H1 (cell line): ENCODE measurements around the gene DAPK2. TPM values are rescaled to one million over a fixed set of nuclear protein-coding genes. Genes with fewer than 3 reads are reported as not detected.
"Not testable (repeated sequence)": the region's sequence is repeated elsewhere in the genome, so short reads cannot be mapped to it uniquely, and the experiment has no call there.

Experiments
- CTCF ChIA-PET: fragments of 300-600 bp; sonication (Branson Sonifier 250); formaldehyde crosslinking; loops from one replicate; lab custom pipeline; 2021; ENCODE audit not compliant: partially characterized antibody; lab: Charles Lee
- POLR2A ChIA-PET: fragments of 300-600 bp; sonication (Branson Sonifier 250); formaldehyde crosslinking; loops from one replicate; lab custom pipeline; 2021; ENCODE audit warnings: inconsistent platforms; ENCODE audit not compliant: partially characterized antibody; lab: Charles Lee
- DNase-seq, 2 experiments: peaks; one replicate each; pipeline versions ENCODE4 v3.0.0 to v3.0.0-alpha.2; 2010 to 2022; ENCODE audit warnings: low spot score in 2 of 2, low read depth in 1 of 2, mixed read lengths in 1 of 2
- FAIRE-seq: peaks from 2 replicates; lab custom pipeline; 2011; peaks lifted over from hg19 to GRCh38; lab: Jason Lieb, UNC
- H2AFZ ChIP-seq: 2 replicates; pipeline ENCODE4 v1.8.1; 2012; ENCODE audit warnings: low read length, inconsistent platforms
- H2AK5ac ChIP-seq: 2 replicates; pipeline ENCODE4 v1.6.1; 2013; ENCODE audit warnings: low read depth, low read length
- H2BK120ac ChIP-seq: replicated peaks from 2 replicates; pipeline ENCODE3; 2013; ENCODE audit warnings: low read depth, low read length, inconsistent platforms
- H2BK12ac ChIP-seq: 2 replicates; pipeline ENCODE4 v1.6.1; 2013; ENCODE audit warnings: low read depth, low read length
- H2BK15ac ChIP-seq: 2 replicates; pipeline ENCODE4 v1.6.1; 2013; ENCODE audit warnings: low read length
- H2BK20ac ChIP-seq: 2 replicates; pipeline ENCODE4 v1.6.1; 2013; ENCODE audit warnings: low read length
- H2BK5ac ChIP-seq: 2 replicates; pipeline ENCODE4 v1.6.1; 2013; ENCODE audit warnings: low read depth, low read length
- H3K14ac ChIP-seq: 2 replicates; pipeline ENCODE4 v1.6.1; 2013; ENCODE audit warnings: inconsistent platforms; ENCODE audit not compliant: insufficient read length
- H3K18ac ChIP-seq: 2 replicates; pipeline ENCODE4 v1.6.1; 2013; ENCODE audit warnings: low read length; ENCODE audit errors: extremely low read depth
- H3K23ac ChIP-seq: 2 replicates; pipeline ENCODE4 v1.6.1; 2013; ENCODE audit warnings: inconsistent platforms; ENCODE audit not compliant: insufficient read length
- H3K23me2 ChIP-seq: 2 replicates; pipeline ENCODE4 v1.6.1; 2013; ENCODE audit warnings: low read depth, low read length
- H3K27ac ChIP-seq: 2 replicates; pipeline ENCODE4 v1.6.1; 2011; ENCODE audit warnings: low read depth, low read length, inconsistent platforms
- H3K27me3 ChIP-seq, 4 experiments: replicated peaks in 1 of 4; 1 replicate in 1 of 4; 2 replicates in 3 of 4; pipeline versions ENCODE4 v1.6.1 to v1.8.1; 2011 to 2013; ENCODE audit warnings: low read length in 3 of 4, mild to moderate bottlenecking in 3 of 4, inconsistent platforms in 2 of 4, mixed read lengths in 2 of 4, moderate library complexity in 1 of 4; ENCODE audit not compliant: control insufficient read depth in 3 of 4, insufficient read depth in 3 of 4; ENCODE audit errors: extremely low read depth in 1 of 4
- H3K36me3 ChIP-seq, 4 experiments: 2 replicates each; pipeline versions ENCODE4 v1.6.1 to v1.8.1; 2011 to 2013; ENCODE audit warnings: mild to moderate bottlenecking in 4 of 4, low read length in 3 of 4, moderate library complexity in 2 of 4, control low read depth in 1 of 4, inconsistent platforms in 1 of 4; ENCODE audit not compliant: insufficient read depth in 4 of 4, control insufficient read depth in 2 of 4
- H3K4ac ChIP-seq: replicated peaks from 2 replicates; pipeline ENCODE3; 2013; ENCODE audit warnings: low read length, low read depth, mixed read lengths, inconsistent platforms; ENCODE audit not compliant: insufficient read length
- H3K4me1 ChIP-seq, 4 experiments: replicated peaks in 1 of 4; 1 replicate in 1 of 4; 2 replicates in 3 of 4; pipeline versions ENCODE4 v1.6.1 to v1.8.1; 2011 to 2013; ENCODE audit warnings: low read length in 3 of 4, inconsistent platforms in 2 of 4, mixed read lengths in 1 of 4; ENCODE audit not compliant: insufficient read depth in 4 of 4, control insufficient read depth in 3 of 4
- H3K4me2 ChIP-seq, 2 experiments: 2 replicates each; pipeline versions ENCODE4 v1.6.1 to v1.8.1; 2011 to 2013; ENCODE audit warnings: low read depth in 2 of 2, low read length in 2 of 2, control low read depth in 1 of 2, inconsistent platforms in 1 of 2, mild to moderate bottlenecking in 1 of 2; ENCODE audit not compliant: insufficient read depth in 1 of 2
- H3K4me3 ChIP-seq, 4 experiments: fragments of 200-600, 300-600 bp in 1 of 4; sonication (generic), shearing (Covaris generic), sonication (Bioruptor Twin) in 1 of 4; 2 replicates each; pipeline versions ENCODE4 v1.5.1 to v1.8.1; 2011 to 2016; ENCODE audit warnings: low read length in 4 of 4, low read depth in 3 of 4, control low read depth in 2 of 4, inconsistent platforms in 2 of 4, mild to moderate bottlenecking in 2 of 4, mixed read lengths in 1 of 4, moderate library complexity in 1 of 4; ENCODE audit not compliant: insufficient read depth in 2 of 4; ENCODE audit errors: extremely low read depth in 1 of 4
- H3K56ac ChIP-seq: replicated peaks from 2 replicates; pipeline ENCODE3; 2013; ENCODE audit warnings: low read depth, mild to moderate bottlenecking, mixed read lengths, low read length, inconsistent platforms; ENCODE audit not compliant: insufficient read length
- H3K79me1 ChIP-seq: 2 replicates; pipeline ENCODE4 v1.6.1; 2013; ENCODE audit warnings: low read depth, low read length, control low read depth
- H3K79me2 ChIP-seq, 2 experiments: 2 replicates each; pipeline versions ENCODE4 v1.6.1 to v1.8.1; 2012 to 2013; ENCODE audit warnings: low read length in 2 of 2, mild to moderate bottlenecking in 2 of 2, inconsistent platforms in 1 of 2; ENCODE audit not compliant: insufficient read depth in 2 of 2, control insufficient read depth in 1 of 2
- H3K9ac ChIP-seq, 4 experiments: replicated peaks in 1 of 4; 1 replicate in 1 of 4; 2 replicates in 3 of 4; pipeline versions ENCODE4 v1.6.1 to v1.8.1; 2011 to 2013; ENCODE audit warnings: low read depth in 3 of 4, low read length in 3 of 4, control low read depth in 2 of 4, mild to moderate bottlenecking in 2 of 4, moderate library complexity in 2 of 4, inconsistent platforms in 1 of 4; ENCODE audit errors: extremely low read depth in 1 of 4
- H3K9me3 ChIP-seq, 2 experiments: 2 replicates each; pipeline versions ENCODE4 v1.6.1 to v1.8.1; 2012 to 2013; ENCODE audit warnings: mild to moderate bottlenecking in 2 of 2, moderate library complexity in 2 of 2, control low read depth in 1 of 2, inconsistent platforms in 1 of 2, low read depth in 1 of 2, low read length in 1 of 2, mixed read lengths in 1 of 2; ENCODE audit not compliant: insufficient read depth in 2 of 2
- H4K20me1 ChIP-seq, 2 experiments: replicated peaks in 1 of 2; 2 replicates each; pipeline versions ENCODE3 to v1.8.1; 2011 to 2013; ENCODE audit warnings: inconsistent platforms in 2 of 2, low read length in 2 of 2, mild to moderate bottlenecking in 1 of 2; ENCODE audit not compliant: insufficient read depth in 2 of 2, control insufficient read depth in 1 of 2
- H4K5ac ChIP-seq: 2 replicates; pipeline ENCODE4 v1.6.1; 2013; ENCODE audit warnings: low read length, low read depth, mixed read lengths, inconsistent platforms; ENCODE audit not compliant: insufficient read length
- H4K8ac ChIP-seq: 2 replicates; pipeline ENCODE4 v1.8.0; 2013; ENCODE audit warnings: mild to moderate bottlenecking, moderate library complexity, low read length, inconsistent platforms; ENCODE audit not compliant: insufficient read depth; ENCODE audit errors: extremely low read depth
- H4K91ac ChIP-seq: replicated peaks from 2 replicates; pipeline ENCODE3; 2013; ENCODE audit warnings: low read length, mixed read lengths, inconsistent platforms; ENCODE audit not compliant: insufficient read length
- WGBS, 2 experiments: shearing (Covaris generic) in 1 of 2; methylation state at CpG; one replicate each; pipeline versions ENCODE4 v1.1.6 to v1.1.7; 2013 to 2015; ENCODE audit warnings: low lambda C conversion rate in 2 of 2, mixed read lengths in 2 of 2, inconsistent platforms in 1 of 2, low coverage in 1 of 2, missing lambda C conversion rate in 1 of 2; ENCODE audit not compliant: insufficient replicate concordance in 2 of 2, insufficient coverage in 1 of 2, insufficient read length in 1 of 2; ENCODE audit errors: extremely low coverage in 1 of 2, missing lambda C conversion rate in 1 of 2; 5-methylcytosine and 5-hydroxymethylcytosine counted together
- polyA plus RNA-seq, 7 experiments: library from polyadenylated mRNA; depleted of rRNA in 3 of 7; stranded (reverse) in 5 of 7; unstranded in 2 of 7; fragments of >200 nt in 5 of 7; fragments of 200-250 nt in 2 of 7; gene quantifications; 1 replicate in 5 of 7; 2 replicates in 1 of 7; 4 replicates in 1 of 7; pipeline versions ENCODE4 v1.2.1 to v1.2.3, GENCODE V29; 2011 to 2013; ENCODE audit warnings: missing spikeins in 2 of 7, mixed read lengths in 2 of 7
- total RNA-seq: library from RNA; stranded (reverse); fragmentation: NEBNext Ultra II Directional; extraction: Animal tissue kit (Norgen Biotek cat#: 25700); gene quantifications from 2 replicates; pipeline ENCODE4 v1.2.1, GENCODE V29; 2021

DAPK2 gene
- total and polyA plus RNA-seq, 2 of the 8 experiments (the other 6 are each of a cell fraction or from before 2014, with no cell fraction given), result 1.8 to 2.9 TPM

GRCh38 chr15:64059104-64059503 is 12.8 kb upstream of the DAPK2 start:
- H3K79me1 ChIP-seq, H2BK12ac ChIP-seq, H3K36me3 ChIP-seq, CTCF ChIA-PET, H3K27ac ChIP-seq, DNase-seq, H3K14ac ChIP-seq, H2BK5ac ChIP-seq, H3K4me1 ChIP-seq, H4K5ac ChIP-seq, H3K9me3 ChIP-seq, H3K4me2 ChIP-seq, POLR2A ChIA-PET, H4K8ac ChIP-seq, H2BK20ac ChIP-seq, H3K23ac ChIP-seq, H3K9ac ChIP-seq, H3K4me3 ChIP-seq, H3K4ac ChIP-seq, H4K20me1 ChIP-seq, H3K56ac ChIP-seq, H4K91ac ChIP-seq, H3K79me2 ChIP-seq, H3K23me2 ChIP-seq, H2BK120ac ChIP-seq, FAIRE-seq, H2AK5ac ChIP-seq, H3K18ac ChIP-seq, H3K27me3 ChIP-seq, H2BK15ac ChIP-seq, H2AFZ ChIP-seq: not testable (repeated sequence)
- WGBS, 2 experiments, result 91% methylated on average over 2 of the region's 2 CpGs; no CpG with 5 or more reads in 1 of the 2 experiments
